GM12874 (cell line): ENCODE data around the gene NIPAL4.

Experiments
- CTCF ChIP-seq: IDR thresholded peaks from 2 replicates; pipeline ENCODE4 v1.5.1; 2011; ENCODE audit warnings: low read depth, mild to moderate bottlenecking, control low read depth, low read length, moderate library complexity; ENCODE audit not compliant: insufficient read depth

Gene NIPAL4

GRCh38 chr5:157506066-157506590 is 46.1 kb downstream of the NIPAL4 start:
- no peak for TF ChIP-seq CTCF

GRCh38 chr5:157506981-157507780 is 47.2 kb downstream of the NIPAL4 start:
- no peak for TF ChIP-seq CTCF

GRCh38 chr5:157509093-157509492 is 49.1 kb downstream of the NIPAL4 start:
- no peak for TF ChIP-seq CTCF

GRCh38 chr5:157509587-157509986 is 49.6 kb downstream of the NIPAL4 start:
- TF ChIP-seq CTCF = no peak

GRCh38 chr5:157510682-157511081 is 50.7 kb downstream of the NIPAL4 start:
- TF ChIP-seq CTCF = no peak

GRCh38 chr5:157511651-157512644 is 51.9 kb downstream of the NIPAL4 start:
- no peak for TF ChIP-seq CTCF

GRCh38 chr5:157513182-157513581 is 53.2 kb downstream of the NIPAL4 start:
- no peak for TF ChIP-seq CTCF
